ENCODE measurements around the gene ISX.

DNA sequence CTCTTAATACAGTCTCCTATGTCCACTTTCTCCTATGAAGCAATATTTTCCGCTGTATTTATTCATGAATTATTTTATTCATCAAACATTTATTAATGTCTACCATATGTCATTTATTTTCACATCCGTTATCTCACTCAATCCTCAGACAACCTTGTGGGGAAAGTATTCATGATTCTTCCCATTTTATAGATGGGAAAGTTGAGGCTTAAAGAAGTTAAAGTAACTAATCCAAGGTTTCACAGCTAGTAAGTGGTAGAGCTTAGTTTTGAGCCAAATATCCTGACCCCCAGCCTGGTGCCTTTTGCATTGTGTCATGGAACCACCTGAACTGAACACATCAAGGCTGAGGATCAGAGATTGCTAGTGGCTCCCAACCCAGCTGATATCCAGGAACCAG lies 66.6 kb downstream of the ISX start:
- TF ChIP-seq, protein P1, sequence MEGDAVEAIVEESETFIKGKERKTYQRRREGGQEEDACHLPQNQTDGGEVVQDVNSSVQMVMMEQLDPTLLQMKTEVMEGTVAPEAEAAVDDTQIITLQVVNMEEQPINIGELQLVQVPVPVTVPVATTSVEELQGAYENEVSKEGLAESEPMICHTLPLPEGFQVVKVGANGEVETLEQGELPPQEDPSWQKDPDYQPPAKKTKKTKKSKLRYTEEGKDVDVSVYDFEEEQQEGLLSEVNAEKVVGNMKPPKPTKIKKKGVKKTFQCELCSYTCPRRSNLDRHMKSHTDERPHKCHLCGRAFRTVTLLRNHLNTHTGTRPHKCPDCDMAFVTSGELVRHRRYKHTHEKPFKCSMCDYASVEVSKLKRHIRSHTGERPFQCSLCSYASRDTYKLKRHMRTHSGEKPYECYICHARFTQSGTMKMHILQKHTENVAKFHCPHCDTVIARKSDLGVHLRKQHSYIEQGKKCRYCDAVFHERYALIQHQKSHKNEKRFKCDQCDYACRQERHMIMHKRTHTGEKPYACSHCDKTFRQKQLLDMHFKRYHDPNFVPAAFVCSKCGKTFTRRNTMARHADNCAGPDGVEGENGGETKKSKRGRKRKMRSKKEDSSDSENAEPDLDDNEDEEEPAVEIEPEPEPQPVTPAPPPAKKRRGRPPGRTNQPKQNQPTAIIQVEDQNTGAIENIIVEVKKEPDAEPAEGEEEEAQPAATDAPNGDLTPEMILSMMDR (conservative IDR thresholded peaks at IDR 0.05 in 1 of 2, IDR thresholded peaks at IDR 0.05 in 1 of 2; ENCODE audit: low read depth in 1 of 2, low read length in 2 of 2) = no peak
- no peak for TF ChIP-seq EZH2 (IDR thresholded peaks at IDR 0.05; ENCODE audit: low read length, missing control alignments)

Measured in fibroblast of lung (primary cell).